PFSK-1 (cell line): ENCODE measurements around the gene SLC18A3.

Source experiments
- FOXP2 ChIP-seq: optimal IDR thresholded peaks from 2 replicates; pipeline ENCODE3; 2011; ENCODE audit warnings: borderline replicate concordance, control low read depth, inconsistent platforms; ENCODE audit not compliant: insufficient read depth; ENCODE audit errors: extremely low read length, extremely low read depth
- POLR2AphosphoS5 ChIP-seq: IDR thresholded peaks from 2 replicates; pipeline ENCODE4 v1.6.1; 2012; ENCODE audit warnings: low read depth, mild to moderate bottlenecking, control low read depth, low read length, moderate library complexity
- REST ChIP-seq, 2 experiments: IDR thresholded peaks; 2 replicates each; pipeline versions ENCODE4 v1.6.1 to v1.8.0; 2011 to 2012; ENCODE audit warnings: low read depth in 2 of 2, low read length in 2 of 2, control low read depth in 1 of 2, inconsistent platforms in 1 of 2, mild to moderate bottlenecking in 1 of 2, moderate library complexity in 1 of 2; ENCODE audit not compliant: insufficient read depth in 1 of 2
- SIN3A ChIP-seq: IDR thresholded peaks from 2 replicates; pipeline ENCODE4 v1.6.1; 2012; ENCODE audit warnings: mild to moderate bottlenecking, low read length, moderate library complexity, borderline replicate concordance; ENCODE audit not compliant: insufficient read depth
- TAF1 ChIP-seq: IDR thresholded peaks from 2 replicates; pipeline ENCODE4 v1.6.1; 2012; ENCODE audit warnings: low read length, control low read depth, borderline replicate concordance; ENCODE audit not compliant: insufficient read depth

Gene SLC18A3

DNA sequence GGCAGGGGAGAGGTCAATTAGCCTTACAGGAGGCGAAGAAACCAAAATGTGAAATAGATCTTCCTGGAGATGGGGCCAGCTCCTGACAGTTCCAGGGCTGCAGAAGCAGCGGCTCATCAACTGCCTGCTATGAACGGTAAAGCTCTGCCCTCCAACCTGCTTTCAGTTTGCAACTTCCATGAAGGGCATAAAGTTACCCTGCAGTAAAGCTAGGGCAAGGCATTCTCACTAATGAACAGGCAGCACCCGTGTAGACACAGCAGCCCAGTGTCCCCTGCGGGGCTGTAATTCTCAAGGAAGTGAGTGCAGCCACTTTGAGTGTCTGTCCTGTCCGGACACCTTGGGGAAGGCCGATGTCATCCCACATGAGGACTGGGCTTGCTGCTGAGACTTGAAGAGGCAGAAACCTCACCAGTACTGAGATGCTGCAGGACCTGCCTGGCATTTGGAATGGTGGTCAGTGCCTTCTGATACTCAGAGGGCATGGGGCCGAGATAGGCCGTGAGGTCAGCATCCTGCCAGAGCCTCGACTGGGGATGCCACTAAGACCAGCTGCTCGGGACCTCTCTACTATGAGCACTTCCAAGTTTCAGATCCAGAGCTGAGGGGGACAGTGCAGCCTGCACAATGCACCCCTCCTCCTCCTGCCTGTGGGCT, 43.3 kb downstream of the SLC18A3 start:
- no peak for TF ChIP-seq FOXP2

DNA sequence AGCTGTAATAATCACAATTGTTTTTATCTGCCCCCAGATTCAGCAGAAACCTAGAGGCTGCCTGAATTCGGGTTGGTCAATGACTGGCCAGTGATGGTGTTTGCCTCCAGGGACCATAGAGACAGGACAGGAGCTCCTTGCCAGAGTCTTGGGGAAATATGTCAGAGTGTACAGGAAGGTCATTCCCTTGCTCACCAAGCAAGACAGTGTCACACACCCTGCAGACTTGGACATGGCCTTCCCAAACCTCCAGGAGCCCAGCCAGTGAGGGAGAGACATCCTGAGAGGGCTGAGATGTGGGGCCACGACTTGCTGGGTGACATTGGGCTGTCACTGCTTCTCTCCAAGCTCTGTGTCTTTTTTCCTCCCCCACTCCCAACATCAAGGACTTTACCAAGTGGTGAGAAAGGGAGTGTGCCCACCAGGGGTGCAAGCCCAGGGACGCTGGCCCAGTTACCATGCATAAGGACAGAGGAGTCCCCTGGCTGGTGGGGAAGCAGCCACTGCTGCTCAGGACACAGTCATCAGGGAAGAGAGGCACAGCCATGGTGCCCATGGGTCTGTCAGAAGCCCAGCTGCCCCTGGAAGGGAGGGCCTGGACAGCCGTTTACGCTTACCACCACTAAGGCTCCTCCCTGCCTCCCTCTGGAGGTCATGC, 44.1 kb downstream of the SLC18A3 start:
- no peak for TF ChIP-seq SIN3A
- TF ChIP-seq REST (IDR thresholded peaks at IDR 0.05; ENCODE audit: insufficient read depth in 1 of 2, low read depth in 2 of 2, low read length in 2 of 2): no peak
- TF ChIP-seq TAF1: no peak
- no peak for TF ChIP-seq POLR2AphosphoS5
- TF ChIP-seq FOXP2: no peak

DNA sequence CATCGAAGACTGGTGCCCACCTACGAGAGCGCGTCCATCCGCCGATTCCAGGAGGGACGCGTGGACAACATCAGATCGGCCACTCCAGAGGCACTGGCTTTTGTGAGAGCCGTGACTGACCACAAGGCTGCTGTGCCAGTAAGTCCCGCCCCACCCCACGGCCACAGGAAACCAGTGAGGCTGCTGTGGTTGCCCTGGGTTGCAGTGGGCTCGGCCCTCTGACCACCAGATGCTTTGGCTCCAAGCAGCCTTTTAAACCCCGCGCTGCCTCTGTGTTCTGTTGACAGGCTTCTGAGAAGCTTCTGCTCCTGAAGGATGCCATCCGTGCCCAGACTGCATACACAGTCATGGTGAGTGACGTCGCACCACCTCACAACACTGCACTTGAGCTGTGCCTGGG, 45.0 kb downstream of the SLC18A3 start:
- TF ChIP-seq POLR2AphosphoS5 (no peak), TAF1 (no peak), REST (IDR thresholded peaks at IDR 0.05; ENCODE audit: insufficient read depth in 1 of 2, low read depth in 2 of 2, low read length in 2 of 2) (no peak), SIN3A (no peak), FOXP2 (no peak)

DNA sequence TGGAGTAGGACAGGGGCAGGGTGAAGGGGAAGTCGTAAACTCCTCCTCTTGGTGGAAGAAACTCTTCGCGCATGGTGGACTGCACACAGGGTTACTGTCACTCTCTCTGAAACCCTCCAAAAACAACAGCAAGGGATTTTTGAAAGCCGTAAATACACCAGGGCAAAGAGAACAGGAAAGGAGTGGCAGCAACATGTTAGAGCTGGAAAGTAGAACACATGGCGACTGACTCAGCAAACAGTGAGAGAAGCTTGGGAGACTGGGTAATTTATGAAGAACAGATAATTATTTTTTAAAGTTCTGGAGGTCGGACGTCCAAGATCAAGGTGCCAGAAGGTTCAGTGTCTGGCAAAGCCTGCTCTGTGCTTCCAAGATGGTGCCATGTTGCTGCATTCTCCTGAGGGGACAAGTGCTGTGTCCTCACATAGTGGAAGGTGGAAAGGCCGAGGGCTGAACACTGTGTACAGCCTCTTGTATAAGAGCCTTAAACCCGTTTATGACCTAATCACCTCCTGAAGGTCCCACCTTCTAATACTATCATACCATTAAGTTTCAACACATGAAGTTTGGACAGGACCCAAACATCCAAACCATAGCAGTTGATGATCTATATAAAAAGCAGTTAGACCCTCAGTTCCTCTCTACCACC, 46.9 kb downstream of the SLC18A3 start:
- no peak for TF ChIP-seq POLR2AphosphoS5
- TF ChIP-seq TAF1: no peak
- no peak for TF ChIP-seq FOXP2
- TF ChIP-seq SIN3A: no peak
- no peak for TF ChIP-seq REST (IDR thresholded peaks at IDR 0.05; ENCODE audit: insufficient read depth in 1 of 2, low read depth in 2 of 2, low read length in 2 of 2)

DNA sequence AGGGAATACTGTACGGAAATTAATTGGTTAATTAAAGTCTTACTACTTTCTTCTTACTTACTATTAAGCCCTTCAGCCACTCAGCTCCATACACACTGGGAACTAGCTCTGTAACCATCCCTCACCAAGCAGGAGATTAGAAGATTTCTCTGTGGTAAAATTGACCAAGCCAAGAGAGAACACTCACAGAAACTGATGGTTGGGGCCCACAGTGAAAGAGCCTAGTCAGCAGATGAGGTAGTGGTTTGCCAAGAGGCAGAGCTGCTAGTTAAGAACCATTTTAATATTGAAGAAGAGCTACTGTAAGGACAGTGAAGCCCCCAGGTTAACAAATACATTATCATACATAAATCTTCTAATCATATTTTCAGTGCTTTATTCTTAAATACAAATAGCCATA, 47.5 kb downstream of the SLC18A3 start:
- TF ChIP-seq REST (IDR thresholded peaks at IDR 0.05; ENCODE audit: insufficient read depth in 1 of 2, low read depth in 2 of 2, low read length in 2 of 2) (no peak), FOXP2 (no peak), SIN3A (no peak), POLR2AphosphoS5 (no peak), TAF1 (no peak)
